ENCODE measurements around the gene TM4SF18.

DNA sequence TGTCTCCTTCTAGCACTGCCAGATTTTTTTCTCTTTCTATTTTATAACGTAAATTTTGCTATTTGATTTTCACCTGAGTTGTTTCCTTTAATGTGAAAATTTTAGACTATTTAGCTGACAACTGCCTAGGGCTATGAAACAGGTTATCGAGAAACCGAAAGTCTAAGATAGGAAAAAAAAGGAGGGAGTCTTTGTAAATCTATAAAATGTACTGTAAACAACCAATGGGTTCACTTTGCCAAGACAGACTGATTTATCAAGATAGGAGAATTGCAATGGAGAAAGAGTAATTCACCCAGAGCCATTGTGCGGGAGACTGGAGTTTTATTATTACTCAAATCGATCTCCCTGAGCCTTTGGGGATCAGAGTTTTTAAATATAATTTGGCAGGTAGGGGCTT is 50.0 kb downstream of the TM4SF18 start:
- TF ChIP-seq, protein P1, sequence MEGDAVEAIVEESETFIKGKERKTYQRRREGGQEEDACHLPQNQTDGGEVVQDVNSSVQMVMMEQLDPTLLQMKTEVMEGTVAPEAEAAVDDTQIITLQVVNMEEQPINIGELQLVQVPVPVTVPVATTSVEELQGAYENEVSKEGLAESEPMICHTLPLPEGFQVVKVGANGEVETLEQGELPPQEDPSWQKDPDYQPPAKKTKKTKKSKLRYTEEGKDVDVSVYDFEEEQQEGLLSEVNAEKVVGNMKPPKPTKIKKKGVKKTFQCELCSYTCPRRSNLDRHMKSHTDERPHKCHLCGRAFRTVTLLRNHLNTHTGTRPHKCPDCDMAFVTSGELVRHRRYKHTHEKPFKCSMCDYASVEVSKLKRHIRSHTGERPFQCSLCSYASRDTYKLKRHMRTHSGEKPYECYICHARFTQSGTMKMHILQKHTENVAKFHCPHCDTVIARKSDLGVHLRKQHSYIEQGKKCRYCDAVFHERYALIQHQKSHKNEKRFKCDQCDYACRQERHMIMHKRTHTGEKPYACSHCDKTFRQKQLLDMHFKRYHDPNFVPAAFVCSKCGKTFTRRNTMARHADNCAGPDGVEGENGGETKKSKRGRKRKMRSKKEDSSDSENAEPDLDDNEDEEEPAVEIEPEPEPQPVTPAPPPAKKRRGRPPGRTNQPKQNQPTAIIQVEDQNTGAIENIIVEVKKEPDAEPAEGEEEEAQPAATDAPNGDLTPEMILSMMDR (IDR thresholded peaks at IDR 0.05), result no peak
- TF ChIP-seq POLR2AphosphoS5 (IDR thresholded peaks at IDR 0.05; ENCODE audit: low read depth, low read length), result no peak
- TF ChIP-seq, protein P2, sequence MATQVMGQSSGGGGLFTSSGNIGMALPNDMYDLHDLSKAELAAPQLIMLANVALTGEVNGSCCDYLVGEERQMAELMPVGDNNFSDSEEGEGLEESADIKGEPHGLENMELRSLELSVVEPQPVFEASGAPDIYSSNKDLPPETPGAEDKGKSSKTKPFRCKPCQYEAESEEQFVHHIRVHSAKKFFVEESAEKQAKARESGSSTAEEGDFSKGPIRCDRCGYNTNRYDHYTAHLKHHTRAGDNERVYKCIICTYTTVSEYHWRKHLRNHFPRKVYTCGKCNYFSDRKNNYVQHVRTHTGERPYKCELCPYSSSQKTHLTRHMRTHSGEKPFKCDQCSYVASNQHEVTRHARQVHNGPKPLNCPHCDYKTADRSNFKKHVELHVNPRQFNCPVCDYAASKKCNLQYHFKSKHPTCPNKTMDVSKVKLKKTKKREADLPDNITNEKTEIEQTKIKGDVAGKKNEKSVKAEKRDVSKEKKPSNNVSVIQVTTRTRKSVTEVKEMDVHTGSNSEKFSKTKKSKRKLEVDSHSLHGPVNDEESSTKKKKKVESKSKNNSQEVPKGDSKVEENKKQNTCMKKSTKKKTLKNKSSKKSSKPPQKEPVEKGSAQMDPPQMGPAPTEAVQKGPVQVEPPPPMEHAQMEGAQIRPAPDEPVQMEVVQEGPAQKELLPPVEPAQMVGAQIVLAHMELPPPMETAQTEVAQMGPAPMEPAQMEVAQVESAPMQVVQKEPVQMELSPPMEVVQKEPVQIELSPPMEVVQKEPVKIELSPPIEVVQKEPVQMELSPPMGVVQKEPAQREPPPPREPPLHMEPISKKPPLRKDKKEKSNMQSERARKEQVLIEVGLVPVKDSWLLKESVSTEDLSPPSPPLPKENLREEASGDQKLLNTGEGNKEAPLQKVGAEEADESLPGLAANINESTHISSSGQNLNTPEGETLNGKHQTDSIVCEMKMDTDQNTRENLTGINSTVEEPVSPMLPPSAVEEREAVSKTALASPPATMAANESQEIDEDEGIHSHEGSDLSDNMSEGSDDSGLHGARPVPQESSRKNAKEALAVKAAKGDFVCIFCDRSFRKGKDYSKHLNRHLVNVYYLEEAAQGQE (IDR thresholded peaks at IDR 0.05; ENCODE audit: insufficient read depth in 1 of 2, low read depth in 2 of 2, low read length in 1 of 2), result no peak
- TF ChIP-seq SIN3A (IDR thresholded peaks at IDR 0.05; ENCODE audit: borderline replicate concordance, insufficient read depth, low read depth, low read length), result no peak
